Measurements from ENCODE around the gene EPB41L4B. TPM values are rescaled to one million over a fixed set of nuclear protein-coding genes. Genes with fewer than 3 reads are reported as not detected.
A peak's percentile ranks its signal among the peaks of the same experiment; 100 is the strongest.

EPB41L4B gene
- total and polyA plus RNA-seq, 12 donors: 0.20 to 15.2 (median 4.4) TPM

DNA sequence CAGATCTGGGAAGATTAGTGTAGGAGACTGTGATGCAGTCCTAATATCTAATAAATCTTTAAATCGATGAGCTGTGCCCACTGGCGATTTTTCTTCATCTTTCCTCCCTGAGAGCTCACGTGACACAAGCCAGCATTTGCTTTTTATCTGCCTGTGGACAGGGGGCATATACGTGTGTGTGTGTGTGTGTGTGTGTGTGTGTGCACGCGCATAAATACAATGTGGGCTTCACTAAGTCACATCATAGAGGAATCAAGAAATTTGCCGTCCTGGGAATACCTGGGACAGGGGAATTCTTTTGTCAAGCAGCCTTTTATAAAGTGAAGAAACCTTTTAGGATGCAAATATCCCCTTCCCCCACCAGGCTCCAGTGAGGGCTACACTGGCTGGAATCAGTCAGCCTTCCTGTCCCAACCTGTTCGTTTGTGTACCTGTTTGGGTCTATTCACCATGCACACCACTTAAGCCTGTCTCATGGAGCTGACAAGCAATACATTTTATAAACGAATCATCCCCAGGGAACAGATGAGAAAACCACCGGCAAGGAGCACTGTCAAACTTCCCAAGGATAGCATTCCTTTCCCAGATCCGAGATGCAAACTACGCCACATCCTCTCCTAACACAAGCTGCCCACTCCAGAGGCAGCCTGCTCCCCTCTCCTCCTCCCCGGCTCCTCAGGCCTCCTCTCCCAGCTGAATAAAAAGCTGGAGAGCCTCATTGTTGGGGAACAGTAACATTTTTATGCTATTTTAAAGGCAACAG is 2.7 kb downstream of the EPB41L4B start:
- TF ChIP-seq, protein P1, sequence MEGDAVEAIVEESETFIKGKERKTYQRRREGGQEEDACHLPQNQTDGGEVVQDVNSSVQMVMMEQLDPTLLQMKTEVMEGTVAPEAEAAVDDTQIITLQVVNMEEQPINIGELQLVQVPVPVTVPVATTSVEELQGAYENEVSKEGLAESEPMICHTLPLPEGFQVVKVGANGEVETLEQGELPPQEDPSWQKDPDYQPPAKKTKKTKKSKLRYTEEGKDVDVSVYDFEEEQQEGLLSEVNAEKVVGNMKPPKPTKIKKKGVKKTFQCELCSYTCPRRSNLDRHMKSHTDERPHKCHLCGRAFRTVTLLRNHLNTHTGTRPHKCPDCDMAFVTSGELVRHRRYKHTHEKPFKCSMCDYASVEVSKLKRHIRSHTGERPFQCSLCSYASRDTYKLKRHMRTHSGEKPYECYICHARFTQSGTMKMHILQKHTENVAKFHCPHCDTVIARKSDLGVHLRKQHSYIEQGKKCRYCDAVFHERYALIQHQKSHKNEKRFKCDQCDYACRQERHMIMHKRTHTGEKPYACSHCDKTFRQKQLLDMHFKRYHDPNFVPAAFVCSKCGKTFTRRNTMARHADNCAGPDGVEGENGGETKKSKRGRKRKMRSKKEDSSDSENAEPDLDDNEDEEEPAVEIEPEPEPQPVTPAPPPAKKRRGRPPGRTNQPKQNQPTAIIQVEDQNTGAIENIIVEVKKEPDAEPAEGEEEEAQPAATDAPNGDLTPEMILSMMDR (IDR thresholded peaks at IDR 0.05): no peak
- Histone ChIP-seq H3K36me3 (no peaks in the 10 kb centered on the region), H3K4me1 (peaks cover 2 to 48% (median 23%) of the 10 kb centered on the region in 9 donors), H3K9me3 (no peaks in the 10 kb centered on the region), H3K4me3 (no peak overlapping the region), H3K27me3 (peaks cover 0 to 78% (median 45%) of the 10 kb centered on the region in 7 donors), H3K27ac (no peak overlapping the region)
- intact Hi-C loops (cut with DNase I): loop anchor here in 5 of 10 donors (5.0 to 10.0 kb wide), 4 partner anchors 71 to 126 kb away; no protein-coding TSS in a partner anchor
- no peak for DNase-seq
- ATAC-seq: no peak
- WGBS, 2 donors: 53 to 54% methylated on average over 13 of the region's 13 CpGs

- H3K36me3 ChIP-seq: no peaks in the 10 kb centered on the region
- peaks cover 2 to 49% (median 23%) of the 10 kb centered on the region in 9 donors for H3K4me1 ChIP-seq
- peaks cover 0 to 77% (median 45%) of the 10 kb centered on the region in 7 donors for H3K27me3 ChIP-seq
- H3K27ac ChIP-seq: no peak overlapping the region
- DNase-seq: no peak
- no peak for ATAC-seq
- intact Hi-C loops (cut with DNase I): loop anchor here in 5 of 10 donors (5.0 to 10.0 kb wide), 4 partner anchors 70 to 125 kb away; no protein-coding TSS in a partner anchor
- TF ChIP-seq, protein P1 (IDR thresholded peaks at IDR 0.05): no peak
- no peaks in the 10 kb centered on the region for H3K9me3 ChIP-seq
- H3K4me3 ChIP-seq: no peak overlapping the region
- 86% methylated on average over 13 of the region's 13 CpGs for whole genome bisulfite sequencing, 2 donors
Measured at GRCh38 chr9:109317311-109317978, 3.4 kb downstream of the EPB41L4B start.

DNA sequence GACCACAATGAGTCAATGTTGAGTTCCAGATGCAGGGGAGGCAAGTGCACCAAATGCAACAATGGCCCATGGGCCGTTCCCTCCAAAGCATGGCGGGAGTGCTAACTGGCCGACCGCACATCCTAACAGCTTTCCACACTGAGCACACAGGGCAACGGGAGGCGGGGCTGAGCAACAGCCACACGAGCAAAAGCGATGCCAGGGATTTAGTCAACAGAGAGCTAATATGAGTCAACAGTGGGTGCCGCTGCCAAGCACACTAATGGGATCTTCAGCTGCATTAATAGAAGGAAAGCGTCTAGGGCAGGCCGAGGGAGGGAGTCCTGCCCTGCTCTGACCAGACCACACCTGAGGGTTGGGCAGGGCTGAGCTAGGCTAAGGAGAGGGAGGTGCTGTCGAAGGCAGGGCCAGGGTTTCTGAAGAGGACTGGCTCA is 4.6 kb downstream of the EPB41L4B start:
- TF ChIP-seq, protein P1 (IDR thresholded peaks at IDR 0.05): no peak
- H3K27ac ChIP-seq: peak overlapping the region in 5 of 10 donors; percentile 3 to 60 (median 17)
- DNase-seq: peak; percentile 62 to 70
- no peaks in the 10 kb centered on the region for H3K36me3 ChIP-seq
- 61 to 69% methylated on average over 12 of the region's 12 CpGs for WGBS, 2 donors
- peak; percentile 51 to 86 (median 81) for ATAC-seq
- peaks cover 2 to 52% (median 31%) of the 10 kb centered on the region in 9 donors for H3K4me1 ChIP-seq
- H3K9me3 ChIP-seq: no peaks in the 10 kb centered on the region
- intact Hi-C loops (cut with DNase I): loop anchor here in 5 of 10 donors (5.0 to 10.0 kb wide), 4 partner anchors 69 to 124 kb away; no protein-coding TSS in a partner anchor
- peaks cover 0 to 65% (median 40%) of the 10 kb centered on the region in 7 donors for H3K27me3 ChIP-seq
- no peak overlapping the region for H3K4me3 ChIP-seq

- DNase-seq (no peak), ATAC-seq (no peak)
- peaks cover 2 to 49% (median 30%) of the 10 kb centered on the region in 9 donors for H3K4me1 ChIP-seq
- WGBS, 2 donors: 57 to 71% methylated on average over 7 of the region's 7 CpGs
- no peaks in the 10 kb centered on the region for H3K9me3 ChIP-seq
- TF ChIP-seq, protein P1 (IDR thresholded peaks at IDR 0.05): no peak
- H3K4me3 ChIP-seq: no peak overlapping the region
- peaks cover 0 to 61% (median 40%) of the 10 kb centered on the region in 7 donors for H3K27me3 ChIP-seq
- intact Hi-C loops (cut with DNase I): loop anchor here in 5 of 10 donors (5.0 to 10.0 kb wide), 4 partner anchors 68 to 123 kb away; no protein-coding TSS in a partner anchor
- H3K27ac ChIP-seq: peak overlapping the region in 1 of 10 donors; percentile 65
- no peaks in the 10 kb centered on the region for H3K36me3 ChIP-seq
Measured at GRCh38 chr9:109315480-109316206, 5.2 kb downstream of the EPB41L4B start.

Data from heart right ventricle (tissue), 16 donors.